H1 (cell line): Measurements from ENCODE around the gene CLDN24. TPM values are rescaled to one million over a fixed set of nuclear protein-coding genes. Genes with fewer than 3 reads are reported as not detected.

Experiments used
- CTCF ChIA-PET: fragments of 300-600 bp; sonication (Branson Sonifier 250); formaldehyde crosslinking; loops from one replicate; lab custom pipeline; 2021; ENCODE audit not compliant: partially characterized antibody; lab: Charles Lee
- POLR2A ChIA-PET: fragments of 300-600 bp; sonication (Branson Sonifier 250); formaldehyde crosslinking; loops from one replicate; lab custom pipeline; 2021; ENCODE audit warnings: inconsistent platforms; ENCODE audit not compliant: partially characterized antibody; lab: Charles Lee
- DNase-seq, 2 experiments: peaks; one replicate each; pipeline versions ENCODE4 v3.0.0 to v3.0.0-alpha.2; 2010 to 2022; ENCODE audit warnings: low spot score in 2 of 2, low read depth in 1 of 2, mixed read lengths in 1 of 2
- FAIRE-seq: peaks from 2 replicates; lab custom pipeline; 2011; peaks lifted over from hg19 to GRCh38; lab: Jason Lieb, UNC
- H2AFZ ChIP-seq: 2 replicates; pipeline ENCODE4 v1.8.1; 2012; ENCODE audit warnings: low read length, inconsistent platforms
- H2AK5ac ChIP-seq: 2 replicates; pipeline ENCODE4 v1.6.1; 2013; ENCODE audit warnings: low read depth, low read length
- H2BK120ac ChIP-seq: replicated peaks from 2 replicates; pipeline ENCODE3; 2013; ENCODE audit warnings: low read depth, low read length, inconsistent platforms
- H2BK12ac ChIP-seq: 2 replicates; pipeline ENCODE4 v1.6.1; 2013; ENCODE audit warnings: low read depth, low read length
- H2BK15ac ChIP-seq: 2 replicates; pipeline ENCODE4 v1.6.1; 2013; ENCODE audit warnings: low read length
- H2BK20ac ChIP-seq: 2 replicates; pipeline ENCODE4 v1.6.1; 2013; ENCODE audit warnings: low read length
- H2BK5ac ChIP-seq: 2 replicates; pipeline ENCODE4 v1.6.1; 2013; ENCODE audit warnings: low read depth, low read length
- H3K14ac ChIP-seq: 2 replicates; pipeline ENCODE4 v1.6.1; 2013; ENCODE audit warnings: inconsistent platforms; ENCODE audit not compliant: insufficient read length
- H3K18ac ChIP-seq: 2 replicates; pipeline ENCODE4 v1.6.1; 2013; ENCODE audit warnings: low read length; ENCODE audit errors: extremely low read depth
- H3K23ac ChIP-seq: 2 replicates; pipeline ENCODE4 v1.6.1; 2013; ENCODE audit warnings: inconsistent platforms; ENCODE audit not compliant: insufficient read length
- H3K23me2 ChIP-seq: 2 replicates; pipeline ENCODE4 v1.6.1; 2013; ENCODE audit warnings: low read depth, low read length
- H3K27ac ChIP-seq: 2 replicates; pipeline ENCODE4 v1.6.1; 2011; ENCODE audit warnings: low read depth, low read length, inconsistent platforms
- H3K27me3 ChIP-seq, 4 experiments: replicated peaks in 1 of 4; 1 replicate in 1 of 4; 2 replicates in 3 of 4; pipeline versions ENCODE4 v1.6.1 to v1.8.1; 2011 to 2013; ENCODE audit warnings: low read length in 3 of 4, mild to moderate bottlenecking in 3 of 4, inconsistent platforms in 2 of 4, mixed read lengths in 2 of 4, moderate library complexity in 1 of 4; ENCODE audit not compliant: control insufficient read depth in 3 of 4, insufficient read depth in 3 of 4; ENCODE audit errors: extremely low read depth in 1 of 4
- H3K36me3 ChIP-seq, 4 experiments: 2 replicates each; pipeline versions ENCODE4 v1.6.1 to v1.8.1; 2011 to 2013; ENCODE audit warnings: mild to moderate bottlenecking in 4 of 4, low read length in 3 of 4, moderate library complexity in 2 of 4, control low read depth in 1 of 4, inconsistent platforms in 1 of 4; ENCODE audit not compliant: insufficient read depth in 4 of 4, control insufficient read depth in 2 of 4
- H3K4ac ChIP-seq: replicated peaks from 2 replicates; pipeline ENCODE3; 2013; ENCODE audit warnings: low read length, low read depth, mixed read lengths, inconsistent platforms; ENCODE audit not compliant: insufficient read length
- H3K4me1 ChIP-seq, 4 experiments: replicated peaks in 1 of 4; 1 replicate in 1 of 4; 2 replicates in 3 of 4; pipeline versions ENCODE4 v1.6.1 to v1.8.1; 2011 to 2013; ENCODE audit warnings: low read length in 3 of 4, inconsistent platforms in 2 of 4, mixed read lengths in 1 of 4; ENCODE audit not compliant: insufficient read depth in 4 of 4, control insufficient read depth in 3 of 4
- H3K4me2 ChIP-seq, 2 experiments: 2 replicates each; pipeline versions ENCODE4 v1.6.1 to v1.8.1; 2011 to 2013; ENCODE audit warnings: low read depth in 2 of 2, low read length in 2 of 2, control low read depth in 1 of 2, inconsistent platforms in 1 of 2, mild to moderate bottlenecking in 1 of 2; ENCODE audit not compliant: insufficient read depth in 1 of 2
- H3K4me3 ChIP-seq, 4 experiments: fragments of 200-600, 300-600 bp in 1 of 4; sonication (generic), shearing (Covaris generic), sonication (Bioruptor Twin) in 1 of 4; 2 replicates each; pipeline versions ENCODE4 v1.5.1 to v1.8.1; 2011 to 2016; ENCODE audit warnings: low read length in 4 of 4, low read depth in 3 of 4, control low read depth in 2 of 4, inconsistent platforms in 2 of 4, mild to moderate bottlenecking in 2 of 4, mixed read lengths in 1 of 4, moderate library complexity in 1 of 4; ENCODE audit not compliant: insufficient read depth in 2 of 4; ENCODE audit errors: extremely low read depth in 1 of 4
- H3K56ac ChIP-seq: replicated peaks from 2 replicates; pipeline ENCODE3; 2013; ENCODE audit warnings: low read depth, mild to moderate bottlenecking, mixed read lengths, low read length, inconsistent platforms; ENCODE audit not compliant: insufficient read length
- H3K79me1 ChIP-seq: 2 replicates; pipeline ENCODE4 v1.6.1; 2013; ENCODE audit warnings: low read depth, low read length, control low read depth
- H3K79me2 ChIP-seq, 2 experiments: 2 replicates each; pipeline versions ENCODE4 v1.6.1 to v1.8.1; 2012 to 2013; ENCODE audit warnings: low read length in 2 of 2, mild to moderate bottlenecking in 2 of 2, inconsistent platforms in 1 of 2; ENCODE audit not compliant: insufficient read depth in 2 of 2, control insufficient read depth in 1 of 2
- H3K9ac ChIP-seq, 4 experiments: replicated peaks in 1 of 4; 1 replicate in 1 of 4; 2 replicates in 3 of 4; pipeline versions ENCODE4 v1.6.1 to v1.8.1; 2011 to 2013; ENCODE audit warnings: low read depth in 3 of 4, low read length in 3 of 4, control low read depth in 2 of 4, mild to moderate bottlenecking in 2 of 4, moderate library complexity in 2 of 4, inconsistent platforms in 1 of 4; ENCODE audit errors: extremely low read depth in 1 of 4
- H3K9me3 ChIP-seq, 2 experiments: 2 replicates each; pipeline versions ENCODE4 v1.6.1 to v1.8.1; 2012 to 2013; ENCODE audit warnings: mild to moderate bottlenecking in 2 of 2, moderate library complexity in 2 of 2, control low read depth in 1 of 2, inconsistent platforms in 1 of 2, low read depth in 1 of 2, low read length in 1 of 2, mixed read lengths in 1 of 2; ENCODE audit not compliant: insufficient read depth in 2 of 2
- H4K20me1 ChIP-seq, 2 experiments: replicated peaks in 1 of 2; 2 replicates each; pipeline versions ENCODE3 to v1.8.1; 2011 to 2013; ENCODE audit warnings: inconsistent platforms in 2 of 2, low read length in 2 of 2, mild to moderate bottlenecking in 1 of 2; ENCODE audit not compliant: insufficient read depth in 2 of 2, control insufficient read depth in 1 of 2
- H4K5ac ChIP-seq: 2 replicates; pipeline ENCODE4 v1.6.1; 2013; ENCODE audit warnings: low read length, low read depth, mixed read lengths, inconsistent platforms; ENCODE audit not compliant: insufficient read length
- H4K8ac ChIP-seq: 2 replicates; pipeline ENCODE4 v1.8.0; 2013; ENCODE audit warnings: mild to moderate bottlenecking, moderate library complexity, low read length, inconsistent platforms; ENCODE audit not compliant: insufficient read depth; ENCODE audit errors: extremely low read depth
- H4K91ac ChIP-seq: replicated peaks from 2 replicates; pipeline ENCODE3; 2013; ENCODE audit warnings: low read length, mixed read lengths, inconsistent platforms; ENCODE audit not compliant: insufficient read length
- ATF3 ChIP-seq: IDR thresholded peaks from 2 replicates; pipeline ENCODE4 v1.6.1; 2011; ENCODE audit warnings: low read depth, mild to moderate bottlenecking, low read length; ENCODE audit not compliant: insufficient read depth
- CEBPB ChIP-seq: IDR thresholded peaks from 2 replicates; pipeline ENCODE4 v1.6.1; 2012; ENCODE audit warnings: low read depth, low read length
- CREB1 ChIP-seq: IDR thresholded peaks from 2 replicates; pipeline ENCODE4 v1.6.1; 2012; ENCODE audit warnings: inconsistent platforms
- TBP ChIP-seq: IDR thresholded peaks from 2 replicates; pipeline ENCODE4 v1.6.1; 2011; ENCODE audit warnings: low read depth, low read length, improper control_type of control experiment
- TEAD4 ChIP-seq: IDR thresholded peaks from 2 replicates; pipeline ENCODE4 v1.6.1; 2012; ENCODE audit warnings: low read depth, low read length, inconsistent platforms, mixed read lengths
- WGBS, 2 experiments: shearing (Covaris generic) in 1 of 2; methylation state at CpG; one replicate each; pipeline versions ENCODE4 v1.1.6 to v1.1.7; 2013 to 2015; ENCODE audit warnings: low lambda C conversion rate in 2 of 2, mixed read lengths in 2 of 2, inconsistent platforms in 1 of 2, low coverage in 1 of 2, missing lambda C conversion rate in 1 of 2; ENCODE audit not compliant: insufficient replicate concordance in 2 of 2, insufficient coverage in 1 of 2, insufficient read length in 1 of 2; ENCODE audit errors: extremely low coverage in 1 of 2, missing lambda C conversion rate in 1 of 2; 5-methylcytosine and 5-hydroxymethylcytosine counted together
- polyA plus RNA-seq, 7 experiments: library from polyadenylated mRNA; depleted of rRNA in 3 of 7; stranded (reverse) in 5 of 7; unstranded in 2 of 7; fragments of >200 nt in 5 of 7; fragments of 200-250 nt in 2 of 7; gene quantifications; 1 replicate in 5 of 7; 2 replicates in 1 of 7; 4 replicates in 1 of 7; pipeline versions ENCODE4 v1.2.1 to v1.2.3, GENCODE V29; 2011 to 2013; ENCODE audit warnings: missing spikeins in 2 of 7, mixed read lengths in 2 of 7
- total RNA-seq: library from RNA; stranded (reverse); fragmentation: NEBNext Ultra II Directional; extraction: Animal tissue kit (Norgen Biotek cat#: 25700); gene quantifications from 2 replicates; pipeline ENCODE4 v1.2.1, GENCODE V29; 2021

CLDN24 gene
- total and polyA plus RNA-seq, 2 of the 8 experiments (the other 6 are each of a cell fraction or from before 2014, with no cell fraction given), result not detected

- H3K27ac ChIP-seq, result no peak overlapping the region
- TF ChIP-seq TBP (no peak), CREB1 (no peak), TEAD4 (no peak), CEBPB (no peak), ATF3 (no peak)
- DNase-seq (no peak), FAIRE-seq (no peak)
- H3K4ac ChIP-seq, result no peak overlapping the region
- no peaks in the 10 kb centered on the region for H3K36me3 ChIP-seq
- no peak overlapping the region for H4K91ac ChIP-seq
- no peak overlapping the region for H2BK12ac ChIP-seq
- no peak overlapping the region for H2AK5ac ChIP-seq
- H4K8ac ChIP-seq, result no peak overlapping the region
- 92% methylated on average over 8 of the region's 9 CpGs; no CpG with 5 or more reads in 1 of the 2 experiments for WGBS, 2 experiments
- H3K56ac ChIP-seq, result no peak overlapping the region
- peaks cover 2% of the 10 kb centered on the region; the same call in 1 of the 2 replicates for H3K23me2 ChIP-seq
- no peaks in the 10 kb centered on the region for H3K79me2 ChIP-seq
- H2BK20ac ChIP-seq, result no peak overlapping the region
- CTCF ChIA-PET, result no interaction called here
- no peak overlapping the region for H4K5ac ChIP-seq
- no peak overlapping the region for H2BK5ac ChIP-seq
- no peak overlapping the region for H3K4me2 ChIP-seq
- H2AFZ ChIP-seq, result no peak overlapping the region
- no peak overlapping the region for H2BK15ac ChIP-seq
- H3K18ac ChIP-seq, result no peak overlapping the region
- H3K9ac ChIP-seq, result no peak overlapping the region
- POLR2A ChIA-PET, result no interaction called here
- H4K20me1 ChIP-seq, result no peaks in the 10 kb centered on the region
- peaks cover 0 to 1% (median 0%) of the 10 kb centered on the region in 4 experiments; a peak in 1 of 7 replicates for H3K27me3 ChIP-seq
- no peak overlapping the region for H3K23ac ChIP-seq
- H3K4me3 ChIP-seq, result no peak overlapping the region
- H3K9me3 ChIP-seq, result no peaks in the 10 kb centered on the region
- no peaks in the 10 kb centered on the region for H3K79me1 ChIP-seq
- no peak overlapping the region for H2BK120ac ChIP-seq
- H3K14ac ChIP-seq, result no peak overlapping the region
- no peaks in the 10 kb centered on the region for H3K4me1 ChIP-seq
Observed at GRCh38 chr4:183337349-183337748, 15.1 kb upstream of the CLDN24 start.
